Panc1 (cell line): Measurements from ENCODE around the gene PILRA. TPM values are rescaled to one million over a fixed set of nuclear protein-coding genes. Genes with fewer than 3 reads are reported as not detected.

Source experiments
- ATAC-seq: fragments of 200-7000 bp; cut with Tn5 transposase; 2 replicates; pipeline ENCODE4 v1.9.1; 2020; ENCODE audit warnings: mild to moderate bottlenecking, moderate library complexity
- BruUV-seq: library from RNA; stranded (reverse); fragments of 400-500 nt; replicated peaks from 2 replicates; lab custom pipeline; 2021; lab: Mats Ljungman, UMichigan
- CTCF ChIA-PET: fragments of 300-600 bp; sonication (Branson Sonifier 250); formaldehyde crosslinking; loops from one replicate; lab custom pipeline; 2022; ENCODE audit warnings: antibody characterized with exemption; lab: Charles Lee
- POLR2A ChIA-PET: fragments of 300-600 bp; sonication (Branson Sonifier 250); formaldehyde crosslinking; loops from one replicate; lab custom pipeline; 2022; ENCODE audit warnings: antibody characterized with exemption; lab: Charles Lee
- DNase-seq: peaks from one replicate; pipeline ENCODE4 v3.0.0-alpha.2; 2010; ENCODE audit warnings: low read depth, low spot score
- H3K27ac ChIP-seq: 2 replicates; pipeline ENCODE4 v1.5.1; 2011; ENCODE audit warnings: mild to moderate bottlenecking, low read length, inconsistent platforms
- H3K27me3 ChIP-seq: fragments of 200-500 bp; sonication (Bioruptor generic); 2 replicates; pipeline ENCODE4 v1.6.0; 2014; ENCODE audit warnings: low read length, inconsistent platforms; ENCODE audit not compliant: control insufficient read depth, insufficient read depth
- H3K36me3 ChIP-seq: fragments of 200-500 bp; sonication (Bioruptor generic); 2 replicates; pipeline ENCODE4 v1.5.1; 2014; ENCODE audit warnings: inconsistent platforms, mild to moderate bottlenecking, low read length, moderate library complexity; ENCODE audit not compliant: control insufficient read depth, insufficient read depth
- H3K4me1 ChIP-seq: 2 replicates; pipeline ENCODE4 v1.5.1; 2011; ENCODE audit warnings: inconsistent platforms, mild to moderate bottlenecking, low read length, moderate library complexity; ENCODE audit not compliant: control insufficient read depth, insufficient read depth
- H3K4me3 ChIP-seq, 2 experiments: 2 replicates each; pipeline ENCODE4 v1.5.1; 2011 to 2012; ENCODE audit warnings: low read depth in 2 of 2, low read length in 2 of 2, mild to moderate bottlenecking in 2 of 2, inconsistent platforms in 1 of 2, moderate library complexity in 1 of 2
- H3K9me3 ChIP-seq: fragments of 200-500 bp; sonication (Bioruptor generic); 2 replicates; pipeline ENCODE4 v1.5.1; 2014; ENCODE audit warnings: low read depth, mild to moderate bottlenecking, inconsistent platforms, low read length, moderate library complexity; ENCODE audit not compliant: control insufficient read depth, insufficient read depth
- POLR2AphosphoS5 ChIP-seq: IDR thresholded peaks from 2 replicates; pipeline ENCODE4 v1.6.1; 2012; ENCODE audit warnings: mild to moderate bottlenecking, low read depth, low read length, moderate library complexity
- SIN3A ChIP-seq: IDR thresholded peaks from 2 replicates; pipeline ENCODE4 v1.6.1; 2012; ENCODE audit warnings: low read depth, mild to moderate bottlenecking, low read length, moderate library complexity, borderline replicate concordance; ENCODE audit not compliant: insufficient read depth
- TCF7L2 ChIP-seq: IDR thresholded peaks from 2 replicates; pipeline ENCODE4 v1.6.1; 2011; ENCODE audit warnings: mild to moderate bottlenecking, low read depth, low read length, inconsistent platforms
- in situ Hi-C: cut with HindIII; loops from 2 replicates; pipeline ENCODE4 v1.10.0; 2016; ENCODE audit warnings: low sequenced_read_pairs, low pct_unique_long_range_greater_than_20kb
- intact Hi-C: fragments of 100-400 bp; cut with micrococcal nuclease; formaldehyde crosslinking; loops from one replicate; pipeline ENCODE4 v1.10.0; 2022; ENCODE audit not compliant: unreplicated experiment
- total RNA-seq: library from RNA; stranded (reverse); gene quantifications from one replicate; pipeline ENCODE4 v1.2.1, GENCODE V29; 2021; ENCODE audit not compliant: unreplicated experiment
- TF ChIP-seq, protein P1 (sequence below), 2 experiments: IDR thresholded peaks; 2 replicates each; pipeline ENCODE4 v1.6.1; 2011 to 2012; ENCODE audit warnings: low read depth in 2 of 2, control low read depth in 1 of 2, low read length in 1 of 2, mild to moderate bottlenecking in 1 of 2, moderate library complexity in 1 of 2; ENCODE audit not compliant: insufficient read depth in 1 of 2
- TF ChIP-seq, protein P2 (sequence below): fragments of 450-650 bp; IDR thresholded peaks from 2 replicates; pipeline ENCODE4 v1.5.1; 2017; ENCODE audit warnings: mild to moderate bottlenecking

The PILRA gene
- total RNA-seq, 1 experiment from 2014 or later, result 4.8 TPM

DNA sequence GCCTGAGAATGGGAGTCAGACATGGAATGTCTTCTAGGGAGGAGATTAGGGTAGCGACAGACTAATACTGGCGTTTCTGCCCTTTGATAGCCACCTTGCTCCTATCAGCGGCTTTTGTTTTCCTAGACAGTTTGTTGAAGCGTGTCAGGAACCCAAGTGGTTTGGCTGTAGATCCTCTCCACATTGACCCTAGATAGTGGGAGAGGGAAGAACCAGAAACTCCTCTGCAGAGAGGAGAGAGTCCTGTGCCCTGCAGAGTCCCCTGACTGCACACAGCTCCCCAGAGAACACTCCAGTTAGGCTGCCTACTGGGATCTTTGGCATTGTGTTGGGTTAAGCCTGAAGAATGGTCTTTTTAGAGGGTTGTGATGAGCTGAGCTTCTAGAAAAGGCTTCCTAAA, 58.8 kb downstream of the PILRA start:
- intact Hi-C loops, result no loop called here
- Histone ChIP-seq H3K27me3 (no peaks in the 10 kb centered on the region), H3K36me3 (no peaks in the 10 kb centered on the region; the same call in 1 of the 2 replicates), H3K27ac (peak overlapping the region; percentile 98), H3K4me3 (peak overlapping the region; percentile 66 to 92), H3K4me1 (peaks cover 45% of the 10 kb centered on the region), H3K9me3 (no peaks in the 10 kb centered on the region)
- no TSS peak for BruUV-seq
- POLR2A ChIA-PET, result no interaction called here
- in situ Hi-C loops, result no loop called here
- CTCF ChIA-PET, result no interaction called here
- TF ChIP-seq POLR2AphosphoS5 (no peak), SIN3A (no peak)
- TF ChIP-seq, protein P1, sequence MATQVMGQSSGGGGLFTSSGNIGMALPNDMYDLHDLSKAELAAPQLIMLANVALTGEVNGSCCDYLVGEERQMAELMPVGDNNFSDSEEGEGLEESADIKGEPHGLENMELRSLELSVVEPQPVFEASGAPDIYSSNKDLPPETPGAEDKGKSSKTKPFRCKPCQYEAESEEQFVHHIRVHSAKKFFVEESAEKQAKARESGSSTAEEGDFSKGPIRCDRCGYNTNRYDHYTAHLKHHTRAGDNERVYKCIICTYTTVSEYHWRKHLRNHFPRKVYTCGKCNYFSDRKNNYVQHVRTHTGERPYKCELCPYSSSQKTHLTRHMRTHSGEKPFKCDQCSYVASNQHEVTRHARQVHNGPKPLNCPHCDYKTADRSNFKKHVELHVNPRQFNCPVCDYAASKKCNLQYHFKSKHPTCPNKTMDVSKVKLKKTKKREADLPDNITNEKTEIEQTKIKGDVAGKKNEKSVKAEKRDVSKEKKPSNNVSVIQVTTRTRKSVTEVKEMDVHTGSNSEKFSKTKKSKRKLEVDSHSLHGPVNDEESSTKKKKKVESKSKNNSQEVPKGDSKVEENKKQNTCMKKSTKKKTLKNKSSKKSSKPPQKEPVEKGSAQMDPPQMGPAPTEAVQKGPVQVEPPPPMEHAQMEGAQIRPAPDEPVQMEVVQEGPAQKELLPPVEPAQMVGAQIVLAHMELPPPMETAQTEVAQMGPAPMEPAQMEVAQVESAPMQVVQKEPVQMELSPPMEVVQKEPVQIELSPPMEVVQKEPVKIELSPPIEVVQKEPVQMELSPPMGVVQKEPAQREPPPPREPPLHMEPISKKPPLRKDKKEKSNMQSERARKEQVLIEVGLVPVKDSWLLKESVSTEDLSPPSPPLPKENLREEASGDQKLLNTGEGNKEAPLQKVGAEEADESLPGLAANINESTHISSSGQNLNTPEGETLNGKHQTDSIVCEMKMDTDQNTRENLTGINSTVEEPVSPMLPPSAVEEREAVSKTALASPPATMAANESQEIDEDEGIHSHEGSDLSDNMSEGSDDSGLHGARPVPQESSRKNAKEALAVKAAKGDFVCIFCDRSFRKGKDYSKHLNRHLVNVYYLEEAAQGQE (IDR thresholded peaks at IDR 0.05; ENCODE audit: insufficient read depth in 1 of 2, low read depth in 2 of 2, low read length in 1 of 2), result no peak
- TF ChIP-seq, protein P2, sequence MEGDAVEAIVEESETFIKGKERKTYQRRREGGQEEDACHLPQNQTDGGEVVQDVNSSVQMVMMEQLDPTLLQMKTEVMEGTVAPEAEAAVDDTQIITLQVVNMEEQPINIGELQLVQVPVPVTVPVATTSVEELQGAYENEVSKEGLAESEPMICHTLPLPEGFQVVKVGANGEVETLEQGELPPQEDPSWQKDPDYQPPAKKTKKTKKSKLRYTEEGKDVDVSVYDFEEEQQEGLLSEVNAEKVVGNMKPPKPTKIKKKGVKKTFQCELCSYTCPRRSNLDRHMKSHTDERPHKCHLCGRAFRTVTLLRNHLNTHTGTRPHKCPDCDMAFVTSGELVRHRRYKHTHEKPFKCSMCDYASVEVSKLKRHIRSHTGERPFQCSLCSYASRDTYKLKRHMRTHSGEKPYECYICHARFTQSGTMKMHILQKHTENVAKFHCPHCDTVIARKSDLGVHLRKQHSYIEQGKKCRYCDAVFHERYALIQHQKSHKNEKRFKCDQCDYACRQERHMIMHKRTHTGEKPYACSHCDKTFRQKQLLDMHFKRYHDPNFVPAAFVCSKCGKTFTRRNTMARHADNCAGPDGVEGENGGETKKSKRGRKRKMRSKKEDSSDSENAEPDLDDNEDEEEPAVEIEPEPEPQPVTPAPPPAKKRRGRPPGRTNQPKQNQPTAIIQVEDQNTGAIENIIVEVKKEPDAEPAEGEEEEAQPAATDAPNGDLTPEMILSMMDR, result no peak
- no peak for ATAC-seq
- no peak for DNase-seq

DNA sequence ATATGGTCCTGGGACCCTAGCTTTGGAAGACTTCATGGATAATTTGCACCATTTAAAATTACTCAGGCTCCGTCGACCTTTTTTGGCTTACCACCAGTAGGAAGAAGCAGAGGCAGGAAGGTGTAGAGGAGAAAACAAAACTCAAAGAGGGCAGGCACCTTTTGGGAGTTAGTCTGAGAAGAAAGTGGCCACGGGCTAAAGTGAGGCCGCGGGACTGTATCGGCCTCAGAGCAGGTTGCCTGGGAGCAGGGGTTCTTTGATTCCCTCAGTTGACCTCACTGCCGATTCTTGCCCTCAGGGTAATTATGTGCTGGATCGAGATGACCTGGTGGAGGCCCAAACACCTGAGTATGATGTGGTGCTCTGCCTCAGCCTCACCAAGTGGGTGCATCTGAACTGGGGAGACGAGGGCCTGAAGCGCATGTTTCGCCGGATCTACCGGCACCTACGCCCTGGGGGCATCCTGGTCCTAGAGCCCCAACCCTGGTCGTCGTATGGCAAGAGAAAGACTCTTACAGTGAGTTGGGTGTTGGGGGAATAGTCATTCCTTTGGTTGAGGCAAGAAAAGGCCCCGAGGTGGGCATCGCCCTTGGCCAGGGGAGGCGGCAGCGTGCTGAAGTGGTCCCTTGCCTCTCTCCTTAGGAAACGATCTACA, 59.5 kb downstream of the PILRA start:
- Histone ChIP-seq H3K27ac (peak overlapping the region; percentile 98), H3K4me1 (peaks cover 46% of the 10 kb centered on the region), H3K9me3 (no peaks in the 10 kb centered on the region), H3K27me3 (no peaks in the 10 kb centered on the region), H3K36me3 (no peaks in the 10 kb centered on the region; the same call in 1 of the 2 replicates), H3K4me3 (peak overlapping the region; percentile 66 to 92)
- no peak for ATAC-seq
- TF ChIP-seq TCF7L2, result no peak
- TF ChIP-seq, protein P2, result no peak
- no peak for TF ChIP-seq SIN3A
- no peak for TF ChIP-seq POLR2AphosphoS5
- TF ChIP-seq, protein P1 (IDR thresholded peaks at IDR 0.05; ENCODE audit: insufficient read depth in 1 of 2, low read depth in 2 of 2, low read length in 1 of 2), result no peak
- in situ Hi-C loops (no loop called here), intact Hi-C loops (no loop called here)
- ChIA-PET CTCF (no interaction called here), POLR2A (no interaction called here)
- BruUV-seq, result no TSS peak
- DNase-seq, result no peak
